HEK293T (cell line): ENCODE measurements around the gene CCDC175.

ENCODE experiments used
- CTCF ChIA-PET: fragments of 350-600 bp; formaldehyde crosslinking; extraction: SDS; loops from one replicate; lab custom pipeline; 2021; ENCODE audit warnings: antibody characterized with exemption, inconsistent platforms; lab: Yijun Ruan, JAX
- POLR2A ChIA-PET: fragments of 350-600 bp; formaldehyde crosslinking; extraction: SDS; loops from one replicate; lab custom pipeline; 2020; ENCODE audit warnings: antibody characterized with exemption, inconsistent platforms; lab: Yijun Ruan, JAX
- DNase-seq: peaks from one replicate; pipeline ENCODE4 v3.0.0; 2012; ENCODE audit warnings: mixed read lengths; ENCODE audit errors: extremely low spot score
- ARNT ChIP-seq: fragments of 450-650 bp; IDR thresholded peaks from 2 replicates; pipeline ENCODE4 v1.6.1; 2017; ENCODE audit warnings: mild to moderate bottlenecking
- BHLHE40 ChIP-seq: fragments of 450-650 bp; IDR thresholded peaks from 2 replicates; pipeline ENCODE4 v1.6.1; 2016; ENCODE audit warnings: mild to moderate bottlenecking, moderate library complexity, borderline replicate concordance
- CTBP1 ChIP-seq: fragments of 450-650 bp; IDR thresholded peaks from 2 replicates; pipeline ENCODE4 v1.6.1; 2016; ENCODE audit warnings: borderline replicate concordance
- ELF4 ChIP-seq: fragments of 450-650 bp; IDR thresholded peaks from 2 replicates; pipeline ENCODE4 v1.6.1; 2017; ENCODE audit warnings: antibody characterized with exemption
- FOXA1 ChIP-seq: fragments of 450-650 bp; IDR thresholded peaks from 2 replicates; pipeline ENCODE4 v1.6.1; 2016; ENCODE audit warnings: mild to moderate bottlenecking
- FOXK2 ChIP-seq: fragments of 450-650 bp; IDR thresholded peaks from 2 replicates; pipeline ENCODE4 v1.6.1; 2016; ENCODE audit warnings: mild to moderate bottlenecking
- FOXM1 ChIP-seq: fragments of 450-650 bp; IDR thresholded peaks from 2 replicates; pipeline ENCODE4 v1.6.1; 2017; ENCODE audit warnings: mild to moderate bottlenecking, borderline replicate concordance
- HDGF ChIP-seq: fragments of 450-650 bp; IDR thresholded peaks from 2 replicates; pipeline ENCODE4 v1.6.1; 2017; ENCODE audit warnings: antibody characterized with exemption, borderline replicate concordance
- L3MBTL2 ChIP-seq: fragments of 450-650 bp; conservative IDR thresholded peaks from 2 replicates; pipeline ENCODE4 v1.6.1; 2016; ENCODE audit warnings: mild to moderate bottlenecking
- LEF1 ChIP-seq: fragments of 450-650 bp; IDR thresholded peaks from 2 replicates; pipeline ENCODE4 v1.6.1; 2017; ENCODE audit warnings: mild to moderate bottlenecking, borderline replicate concordance
- NFRKB ChIP-seq: fragments of 450-650 bp; IDR thresholded peaks from 2 replicates; pipeline ENCODE4 v1.6.1; 2016; ENCODE audit warnings: mild to moderate bottlenecking, moderate library complexity
- PKNOX1 ChIP-seq: fragments of 450-650 bp; IDR thresholded peaks from 2 replicates; pipeline ENCODE4 v1.6.1; 2016
- SP1 ChIP-seq: fragments of 450-650 bp; IDR thresholded peaks from 2 replicates; pipeline ENCODE4 v1.6.1; 2017
- SUZ12 ChIP-seq: fragments of 450-650 bp; IDR thresholded peaks from 2 replicates; pipeline ENCODE4 v1.6.1; 2016; ENCODE audit warnings: mild to moderate bottlenecking
- TARDBP ChIP-seq: fragments of 450-650 bp; IDR thresholded peaks from 2 replicates; pipeline ENCODE4 v1.6.1; 2016
- ZNF384 ChIP-seq: fragments of 450-650 bp; IDR thresholded peaks from 2 replicates; pipeline ENCODE4 v1.6.1; 2016

CCDC175 gene

GRCh38 chr14:59465316-59466135, 111.1 kb downstream of the CCDC175 start, which contains the start of gene GPR135:
GPR135 (minus strand) TSS chr14:59465380; CDS start chr14:59465226, 154 bp downstream.
- POLR2A ChIA-PET: no interaction called here
- no peak for TF ChIP-seq ELF4
- TF ChIP-seq CTBP1: no peak
- TF ChIP-seq NFRKB: no peak
- no peak for TF ChIP-seq BHLHE40
- no peak for TF ChIP-seq FOXA1
- no peak for TF ChIP-seq SUZ12
- no peak for TF ChIP-seq ARNT
- no peak for TF ChIP-seq SP1
- TF ChIP-seq ZNF384: no peak
- TF ChIP-seq FOXM1: no peak
- CTCF ChIA-PET: no interaction called here
- DNase-seq: no peak

- POLR2A ChIA-PET: no interaction called here
- DNase-seq: no peak
- CTCF ChIA-PET: no interaction called here
- TF ChIP-seq NFRKB (no peak), FOXK2 (no peak), FOXM1 (no peak), ELF4 (no peak), FOXA1 (no peak), SUZ12 (no peak), PKNOX1 (no peak), ARNT (no peak), TARDBP (no peak), HDGF (no peak), ZNF384 (no peak), CTBP1 (no peak), SP1 (no peak), L3MBTL2 (no peak), BHLHE40 (no peak)
Measured at GRCh38 chr14:59464486-59465315, 111.9 kb downstream of the CCDC175 start.

- CTCF ChIA-PET: no interaction called here
- no peak for DNase-seq
- POLR2A ChIA-PET: no interaction called here
- no peak for TF ChIP-seq TARDBP
- TF ChIP-seq FOXM1: no peak
- no peak for TF ChIP-seq CTBP1
- no peak for TF ChIP-seq LEF1
- TF ChIP-seq SP1: no peak
- no peak for TF ChIP-seq HDGF
- TF ChIP-seq NFRKB: no peak
- TF ChIP-seq ARNT: no peak
- no peak for TF ChIP-seq BHLHE40
- no peak for TF ChIP-seq ZNF384
- no peak for TF ChIP-seq FOXK2
- no peak for TF ChIP-seq ELF4
- TF ChIP-seq FOXA1: no peak
- no peak for TF ChIP-seq L3MBTL2
- TF ChIP-seq PKNOX1: no peak
- TF ChIP-seq SUZ12: no peak
Measured at GRCh38 chr14:59463787-59464485, 112.7 kb downstream of the CCDC175 start.

GRCh38 chr14:59461891-59462290, 114.7 kb downstream of the CCDC175 start:
- no peak for DNase-seq
- ChIA-PET POLR2A (no interaction called here), CTCF (no interaction called here)
- TF ChIP-seq ZNF384 (no peak), TARDBP (no peak), PKNOX1 (no peak), FOXM1 (no peak), CTBP1 (no peak), BHLHE40 (no peak), SUZ12 (no peak), LEF1 (no peak), ARNT (no peak), ELF4 (no peak), NFRKB (no peak), FOXA1 (no peak), FOXK2 (no peak), SP1 (no peak)

- CTCF ChIA-PET: no interaction called here
- POLR2A ChIA-PET: no interaction called here
- TF ChIP-seq NFRKB (no peak), SP1 (no peak), FOXK2 (no peak), HDGF (no peak), CTBP1 (no peak), BHLHE40 (no peak), TARDBP (no peak), ZNF384 (no peak), FOXA1 (no peak)
- DNase-seq: no peak
Measured at GRCh38 chr14:59460378-59460777, 116.2 kb downstream of the CCDC175 start.

- DNase-seq: no peak
- CTCF ChIA-PET: no interaction called here
- POLR2A ChIA-PET: no interaction called here
- TF ChIP-seq SUZ12: no peak
- TF ChIP-seq ZNF384: no peak
- no peak for TF ChIP-seq LEF1
- TF ChIP-seq NFRKB: no peak
- TF ChIP-seq HDGF: no peak
- no peak for TF ChIP-seq FOXM1
- TF ChIP-seq L3MBTL2: no peak
- no peak for TF ChIP-seq FOXK2
- TF ChIP-seq ELF4: no peak
- TF ChIP-seq SP1: no peak
- TF ChIP-seq TARDBP: no peak
- no peak for TF ChIP-seq FOXA1
- TF ChIP-seq BHLHE40: no peak
- no peak for TF ChIP-seq ARNT
- TF ChIP-seq CTBP1: no peak
- TF ChIP-seq PKNOX1: no peak
Measured at GRCh38 chr14:59458486-59458885, 118.1 kb downstream of the CCDC175 start.
